Left ventricle myocardium inferior (tissue), 1 donor: ENCODE data around the gene OSBPL3. TPM values are rescaled to one million over a fixed set of nuclear protein-coding genes. Genes with fewer than 3 reads are reported as not detected.

Experiments used
- DNase-seq: peaks from one replicate; pipeline ENCODE4 v3.0.0-alpha.2; 2020
- H3K27ac ChIP-seq: fragments of 200-600 bp; replicated peaks from 2 replicates; pipeline ENCODE4 v1.8.0; 2021
- H3K27me3 ChIP-seq: fragments of 200-600 bp; 2 replicates; pipeline ENCODE4 v1.8.0; 2021; ENCODE audit warnings: low read depth
- H3K36me3 ChIP-seq: fragments of 200-600 bp; 2 replicates; pipeline ENCODE4 v1.8.0; 2021
- H3K4me1 ChIP-seq: fragments of 200-600 bp; 2 replicates; pipeline ENCODE4 v1.8.0; 2021
- H3K4me3 ChIP-seq: fragments of 200-600 bp; 2 replicates; pipeline ENCODE4 v1.8.0; 2021; ENCODE audit warnings: mild to moderate bottlenecking, moderate library complexity
- H3K9me3 ChIP-seq: fragments of 200-600 bp; replicated peaks from 2 replicates; pipeline ENCODE4 v1.8.0; 2021
- CTCF ChIP-seq: fragments of 200-600 bp; IDR thresholded peaks from 2 replicates; pipeline ENCODE4 v1.8.0; 2021; ENCODE audit warnings: antibody characterized with exemption, mild to moderate bottlenecking, borderline replicate concordance
- intact Hi-C: fragments of 100-400 bp; cut with micrococcal nuclease; formaldehyde crosslinking; loops from one replicate; pipeline ENCODE4 v1.11.0; 2022
- total RNA-seq: library from RNA; stranded (reverse); fragmentation: NEBNext Ultra II Directional; extraction: Animal tissue kit (Norgen Biotek cat#: 25700); gene quantifications from one replicate; pipeline ENCODE4 v1.2.1, GENCODE V29; 2021
- donor health status: DM: no; HTN: yes; CAD: no; lungs with severe emphysema.

The OSBPL3 gene
- total RNA-seq, 1 donor from 2014 or later = 4.3 TPM

- no peak overlapping the region for H3K27ac ChIP-seq
- H3K36me3 ChIP-seq = no peaks in the 10 kb centered on the region
- intact Hi-C loops = no loop called here
- no peaks in the 10 kb centered on the region for H3K4me1 ChIP-seq
- H3K4me3 ChIP-seq = no peak overlapping the region
- DNase-seq = no peak
- H3K27me3 ChIP-seq = no peaks in the 10 kb centered on the region
- no peak for TF ChIP-seq CTCF
- no peaks in the 10 kb centered on the region for H3K9me3 ChIP-seq
Observed at GRCh38 chr7:24991353-24991752, 11.4 kb upstream of the OSBPL3 start.

- no peak for TF ChIP-seq CTCF
- no peak for DNase-seq
- Histone ChIP-seq H3K36me3 (no peaks in the 10 kb centered on the region), H3K27ac (no peak overlapping the region), H3K9me3 (no peaks in the 10 kb centered on the region), H3K4me1 (no peaks in the 10 kb centered on the region), H3K4me3 (no peak overlapping the region), H3K27me3 (no peaks in the 10 kb centered on the region)
- intact Hi-C loops = no loop called here
Observed at GRCh38 chr7:24987331-24987842, 7.4 kb upstream of the OSBPL3 start.

- Histone ChIP-seq H3K4me3 (no peak overlapping the region), H3K36me3 (no peaks in the 10 kb centered on the region), H3K4me1 (peaks cover 32% of the 10 kb centered on the region), H3K27me3 (no peaks in the 10 kb centered on the region), H3K27ac (no peak overlapping the region), H3K9me3 (no peaks in the 10 kb centered on the region)
- DNase-seq = no peak
- intact Hi-C loops = loop anchor here (5.0 kb wide), 1 partner anchor 161 kb away; no protein-coding TSS in a partner anchor
- TF ChIP-seq CTCF = no peak
Observed at GRCh38 chr7:24982917-24983316, 2.9 kb upstream of the OSBPL3 start.

GRCh38 chr7:24981171-24981951, 1.4 kb upstream of the OSBPL3 start:
- Histone ChIP-seq H3K27me3 (no peaks in the 10 kb centered on the region), H3K4me3 (peak overlapping the region; percentile 86), H3K27ac (peak overlapping the region; percentile 93), H3K4me1 (peaks cover 32% of the 10 kb centered on the region), H3K9me3 (no peaks in the 10 kb centered on the region), H3K36me3 (no peaks in the 10 kb centered on the region)
- peak; percentile 55 for DNase-seq
- no peak for TF ChIP-seq CTCF
- intact Hi-C loops = loop anchor here (5.0 kb wide), 1 partner anchor 159 kb away; no protein-coding TSS in a partner anchor

- H3K27ac ChIP-seq = peak overlapping the region; percentile 93
- no peaks in the 10 kb centered on the region for H3K27me3 ChIP-seq
- no peak for TF ChIP-seq CTCF
- no peak for DNase-seq
- intact Hi-C loops = loop anchor here (5.0 kb wide), 1 partner anchor 158 kb away; no protein-coding TSS in a partner anchor
- H3K36me3 ChIP-seq = no peaks in the 10 kb centered on the region
- peaks cover 32% of the 10 kb centered on the region for H3K4me1 ChIP-seq
- H3K9me3 ChIP-seq = no peaks in the 10 kb centered on the region
- peak overlapping the region; percentile 86 for H3K4me3 ChIP-seq
Observed at GRCh38 chr7:24980534-24981170, 674 bp upstream of the OSBPL3 start.
